ENCODE results near the gene CDKL2.

The CDKL2 gene

DNA sequence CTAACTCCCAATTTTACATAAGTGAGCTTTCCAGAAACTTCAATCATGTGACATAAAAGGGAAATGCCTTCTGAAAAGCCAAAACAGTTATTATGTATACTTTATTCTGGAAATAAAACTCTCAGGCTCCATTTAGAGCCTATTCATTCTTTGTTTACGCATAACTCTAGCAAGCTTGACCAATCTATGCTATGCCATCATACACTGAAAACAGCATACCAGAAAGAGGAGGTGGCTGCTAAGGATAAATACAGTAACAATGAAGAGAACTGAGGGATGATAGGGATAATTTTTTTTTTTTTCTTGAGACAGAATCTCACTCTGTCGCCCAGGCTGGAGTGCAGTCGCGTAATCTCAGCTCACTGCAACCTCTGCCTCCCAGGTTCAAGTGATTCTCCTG, 24.4 kb downstream of the CDKL2 start:
- no peaks in the 10 kb centered on the region for H3K79me2 ChIP-seq (ENCODE audit: control insufficient read depth, insufficient read depth, low read length, unreplicated experiment)
- H3K27me3 ChIP-seq (ENCODE audit: insufficient read depth, low read length): no peaks in the 10 kb centered on the region
- no peaks in the 10 kb centered on the region for H3K4me1 ChIP-seq (ENCODE audit: control insufficient read depth, insufficient read depth, low read length, unreplicated experiment)
- H3K36me3 ChIP-seq (ENCODE audit: insufficient read depth, low read length): no peaks in the 10 kb centered on the region
- no peak overlapping the region for H3K4me3 ChIP-seq (ENCODE audit: low read depth, low read length)
- H2AFZ ChIP-seq (ENCODE audit: low read length, unreplicated experiment): no peak overlapping the region
- no peak overlapping the region for H3K27ac ChIP-seq (ENCODE audit: low read depth, low read length)

DNA sequence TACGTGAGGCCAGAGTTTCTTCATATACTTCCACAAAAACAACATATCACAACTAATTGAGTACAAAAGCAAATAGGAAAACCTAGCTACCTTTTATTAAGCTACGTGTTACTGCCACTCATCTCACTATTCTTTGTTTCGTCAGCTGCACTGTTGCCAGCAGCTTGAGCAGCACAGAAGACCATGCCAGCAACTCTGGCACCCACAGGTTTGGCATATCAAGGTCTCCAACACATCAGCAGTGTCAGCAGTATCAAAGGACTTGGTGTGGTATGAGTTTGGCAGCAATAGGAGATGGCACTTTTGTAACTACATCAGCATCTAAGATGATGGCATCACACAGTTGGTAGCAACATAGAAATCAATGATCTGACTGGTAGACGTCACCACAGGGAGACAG, 30.7 kb downstream of the CDKL2 start:
- H3K27me3 ChIP-seq (ENCODE audit: insufficient read depth, low read length): no peaks in the 10 kb centered on the region
- H2AFZ ChIP-seq (ENCODE audit: low read length, unreplicated experiment): no peak overlapping the region
- H3K36me3 ChIP-seq (ENCODE audit: insufficient read depth, low read length): peaks cover 3% of the 10 kb centered on the region; the same call in 1 of the 2 replicates
- H3K79me2 ChIP-seq (ENCODE audit: control insufficient read depth, insufficient read depth, low read length, unreplicated experiment): no peaks in the 10 kb centered on the region
- no peak overlapping the region for H3K4me3 ChIP-seq (ENCODE audit: low read depth, low read length)
- no peak overlapping the region for H3K27ac ChIP-seq (ENCODE audit: low read depth, low read length)
- H3K4me1 ChIP-seq (ENCODE audit: control insufficient read depth, insufficient read depth, low read length, unreplicated experiment): peaks cover 9% of the 10 kb centered on the region

DNA sequence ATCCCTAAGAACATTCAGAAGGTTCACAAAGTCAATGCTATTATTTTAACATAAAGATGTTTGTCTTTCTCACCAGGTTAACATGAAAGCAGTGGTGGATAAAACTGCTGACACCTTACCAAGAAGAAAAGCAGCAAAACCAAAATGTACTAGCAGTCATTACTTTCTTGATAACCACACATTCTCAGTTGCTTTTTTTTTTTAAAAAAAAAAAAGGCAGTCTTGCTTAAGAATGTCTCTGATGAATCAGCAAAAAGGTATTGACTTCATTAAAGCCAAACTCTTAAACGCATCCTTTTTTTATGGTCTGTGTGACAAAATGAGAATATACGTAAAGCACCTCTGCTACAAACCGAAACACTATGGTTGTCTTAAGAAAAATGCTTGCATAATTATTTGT, 31.9 kb downstream of the CDKL2 start:
- H3K4me3 ChIP-seq (ENCODE audit: low read depth, low read length): no peak overlapping the region
- H2AFZ ChIP-seq (ENCODE audit: low read length, unreplicated experiment): peak overlapping the region; percentile 86
- H3K4me1 ChIP-seq (ENCODE audit: control insufficient read depth, insufficient read depth, low read length, unreplicated experiment): peaks cover 9% of the 10 kb centered on the region
- peaks cover 3% of the 10 kb centered on the region; the same call in 1 of the 2 replicates for H3K36me3 ChIP-seq (ENCODE audit: insufficient read depth, low read length)
- H3K27me3 ChIP-seq (ENCODE audit: insufficient read depth, low read length): no peaks in the 10 kb centered on the region
- no peak overlapping the region for H3K27ac ChIP-seq (ENCODE audit: low read depth, low read length)
- H3K79me2 ChIP-seq (ENCODE audit: control insufficient read depth, insufficient read depth, low read length, unreplicated experiment): no peaks in the 10 kb centered on the region

DNA sequence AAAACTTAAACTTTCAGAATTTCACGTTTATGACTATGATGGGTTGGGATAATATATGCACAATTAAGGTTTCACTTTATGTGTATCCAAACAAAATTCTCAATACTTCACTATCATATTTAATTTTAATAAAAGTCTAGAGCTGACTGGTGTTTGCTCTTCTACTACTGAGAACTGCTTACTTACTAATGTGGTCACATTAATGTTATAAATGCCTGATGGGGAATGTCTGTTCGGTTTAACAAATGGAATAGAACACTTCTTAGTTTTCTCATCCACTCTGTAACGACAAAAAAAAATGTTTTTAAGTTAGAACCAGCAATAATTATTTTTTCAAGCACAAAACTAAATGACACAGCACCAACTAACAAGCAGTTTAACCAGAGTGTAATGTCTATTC, 34.3 kb downstream of the CDKL2 start:
- no peak overlapping the region for H3K4me3 ChIP-seq (ENCODE audit: low read depth, low read length)
- peaks cover 9% of the 10 kb centered on the region for H3K4me1 ChIP-seq (ENCODE audit: control insufficient read depth, insufficient read depth, low read length, unreplicated experiment)
- no peak overlapping the region for H2AFZ ChIP-seq (ENCODE audit: low read length, unreplicated experiment)
- H3K27me3 ChIP-seq (ENCODE audit: insufficient read depth, low read length): no peaks in the 10 kb centered on the region
- peaks cover 3% of the 10 kb centered on the region; the same call in 1 of the 2 replicates for H3K36me3 ChIP-seq (ENCODE audit: insufficient read depth, low read length)
- H3K79me2 ChIP-seq (ENCODE audit: control insufficient read depth, insufficient read depth, low read length, unreplicated experiment): no peaks in the 10 kb centered on the region
- no peak overlapping the region for H3K27ac ChIP-seq (ENCODE audit: low read depth, low read length)

DNA sequence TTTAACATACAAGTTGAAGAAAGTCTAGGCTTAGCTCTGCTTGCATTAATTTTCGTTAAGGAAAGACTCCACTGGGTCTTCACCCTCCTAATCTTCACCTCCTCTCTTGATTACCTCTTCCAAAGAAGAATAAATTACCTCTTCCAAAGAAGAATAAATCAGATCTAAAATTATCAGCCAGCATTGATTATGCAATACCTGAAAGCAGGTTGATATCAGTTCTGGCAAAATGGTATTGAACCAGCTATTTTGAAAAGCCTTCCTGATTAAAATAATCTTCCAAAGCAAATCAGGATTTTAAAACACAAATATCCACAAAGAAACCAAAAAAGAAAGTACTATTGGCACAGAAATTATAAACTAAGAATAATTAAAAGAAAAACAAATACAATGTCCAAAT, 36.9 kb downstream of the CDKL2 start:
- no peak overlapping the region for H3K27ac ChIP-seq (ENCODE audit: low read depth, low read length)
- no peaks in the 10 kb centered on the region for H3K27me3 ChIP-seq (ENCODE audit: insufficient read depth, low read length)
- H3K36me3 ChIP-seq (ENCODE audit: insufficient read depth, low read length): no peaks in the 10 kb centered on the region
- H3K79me2 ChIP-seq (ENCODE audit: control insufficient read depth, insufficient read depth, low read length, unreplicated experiment): no peaks in the 10 kb centered on the region
- no peak overlapping the region for H3K4me3 ChIP-seq (ENCODE audit: low read depth, low read length)
- H3K4me1 ChIP-seq (ENCODE audit: control insufficient read depth, insufficient read depth, low read length, unreplicated experiment): peaks cover 3% of the 10 kb centered on the region
- no peak overlapping the region for H2AFZ ChIP-seq (ENCODE audit: low read length, unreplicated experiment)

DNA sequence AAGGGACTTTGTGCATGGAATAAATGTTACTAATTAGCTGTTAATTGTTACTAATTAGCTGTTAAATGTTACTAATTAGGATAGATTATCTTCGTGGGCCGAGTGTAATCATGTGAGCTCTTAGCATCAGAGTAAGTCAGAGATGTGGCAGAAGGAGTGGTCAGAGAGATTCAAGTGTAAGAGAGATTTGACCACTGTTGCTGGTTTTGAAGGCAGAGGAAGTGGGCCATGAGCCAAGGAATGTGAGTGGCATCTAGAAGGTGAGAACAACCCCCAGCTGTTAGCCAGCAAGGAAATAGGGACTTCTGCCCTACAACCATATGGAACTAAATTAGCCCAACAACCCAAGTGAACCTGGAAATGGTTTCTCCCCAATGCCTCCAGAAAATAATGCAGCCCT, 46.3 kb downstream of the CDKL2 start:
- H3K79me2 ChIP-seq (ENCODE audit: control insufficient read depth, insufficient read depth, low read length, unreplicated experiment): no peaks in the 10 kb centered on the region
- no peak overlapping the region for H3K27ac ChIP-seq (ENCODE audit: low read depth, low read length)
- H3K36me3 ChIP-seq (ENCODE audit: insufficient read depth, low read length): no peaks in the 10 kb centered on the region
- no peaks in the 10 kb centered on the region for H3K4me1 ChIP-seq (ENCODE audit: control insufficient read depth, insufficient read depth, low read length, unreplicated experiment)
- no peak overlapping the region for H2AFZ ChIP-seq (ENCODE audit: low read length, unreplicated experiment)
- H3K27me3 ChIP-seq (ENCODE audit: insufficient read depth, low read length): no peaks in the 10 kb centered on the region
- no peak overlapping the region for H3K4me3 ChIP-seq (ENCODE audit: low read depth, low read length)

DNA sequence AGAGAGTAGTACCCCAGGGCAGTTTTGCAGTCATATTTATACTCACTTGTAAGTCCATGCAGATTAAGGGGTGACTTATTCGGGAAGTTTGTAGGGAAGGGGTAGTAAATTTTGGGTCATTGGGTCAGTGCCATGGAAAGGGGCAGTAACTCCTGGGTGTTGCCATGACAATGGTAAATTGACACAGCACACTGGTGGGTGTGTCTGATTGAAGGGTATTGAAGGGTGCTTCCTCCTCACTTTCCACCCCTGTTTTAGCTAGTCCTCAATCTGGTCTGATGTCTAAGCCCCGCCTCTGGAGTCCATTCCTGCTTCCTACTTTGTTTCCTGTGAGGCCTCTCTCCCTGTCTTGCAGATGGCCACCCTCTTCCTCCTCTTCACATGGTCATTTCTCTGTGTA, 62.6 kb downstream of the CDKL2 start:
- Histone ChIP-seq H3K4me3 (ENCODE audit: low read depth, low read length) (no peak overlapping the region), H3K36me3 (ENCODE audit: insufficient read depth, low read length) (no peaks in the 10 kb centered on the region), H3K27me3 (ENCODE audit: insufficient read depth, low read length) (peaks cover 8% of the 10 kb centered on the region), H2AFZ (ENCODE audit: low read length, unreplicated experiment) (no peak overlapping the region), H3K4me1 (ENCODE audit: control insufficient read depth, insufficient read depth, low read length, unreplicated experiment) (no peaks in the 10 kb centered on the region), H3K79me2 (ENCODE audit: control insufficient read depth, insufficient read depth, low read length, unreplicated experiment) (no peaks in the 10 kb centered on the region), H3K27ac (ENCODE audit: low read depth, low read length) (no peak overlapping the region)

DNA sequence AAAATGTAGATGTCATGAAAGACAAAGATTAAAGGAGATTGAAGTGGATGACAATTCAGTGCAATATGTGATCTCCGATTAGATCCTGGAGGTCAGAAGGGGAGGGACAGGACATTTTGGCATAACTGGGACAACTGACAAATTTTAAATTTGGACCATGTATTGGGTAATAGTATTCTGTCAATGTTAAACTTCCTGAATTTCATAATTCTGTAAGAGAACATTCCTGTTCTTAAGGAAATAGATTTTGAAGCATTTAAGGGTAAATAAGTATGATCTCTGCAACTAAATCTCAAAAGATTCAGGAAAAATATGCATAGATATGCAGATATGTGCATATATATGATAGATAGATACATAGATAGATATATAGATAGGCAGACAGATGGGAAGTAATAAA, 63.4 kb downstream of the CDKL2 start:
- Histone ChIP-seq H2AFZ (ENCODE audit: low read length, unreplicated experiment) (no peak overlapping the region), H3K36me3 (ENCODE audit: insufficient read depth, low read length) (no peaks in the 10 kb centered on the region), H3K27me3 (ENCODE audit: insufficient read depth, low read length) (0 out of 2 replicates have a peak, but pooled peaks cover under 1% of the 10 kb centered on the region), H3K4me3 (ENCODE audit: low read depth, low read length) (no peak overlapping the region), H3K27ac (ENCODE audit: low read depth, low read length) (no peak overlapping the region), H3K4me1 (ENCODE audit: control insufficient read depth, insufficient read depth, low read length, unreplicated experiment) (no peaks in the 10 kb centered on the region), H3K79me2 (ENCODE audit: control insufficient read depth, insufficient read depth, low read length, unreplicated experiment) (no peaks in the 10 kb centered on the region)

DNA sequence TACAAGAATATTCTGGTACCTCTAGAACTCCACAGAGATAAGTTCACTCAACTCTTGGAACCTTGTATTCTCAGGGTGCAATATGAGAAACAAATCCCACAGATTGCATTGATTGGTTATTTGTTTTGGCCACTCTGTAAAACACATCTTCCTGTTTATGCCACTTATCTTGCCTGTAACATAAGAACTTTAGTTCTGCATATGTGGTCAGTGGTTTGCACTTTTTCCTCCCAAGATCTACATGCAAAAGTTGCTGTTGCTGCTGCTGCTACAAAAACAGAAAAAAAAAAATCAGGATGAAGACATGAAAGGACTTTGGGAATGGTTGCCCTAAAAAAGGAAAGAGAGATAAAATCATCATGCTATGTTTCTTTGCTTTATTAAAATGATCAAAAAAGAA, 64.8 kb downstream of the CDKL2 start:
- H3K27me3 ChIP-seq (ENCODE audit: insufficient read depth, low read length): no peaks in the 10 kb centered on the region
- no peak overlapping the region for H3K4me3 ChIP-seq (ENCODE audit: low read depth, low read length)
- no peaks in the 10 kb centered on the region for H3K4me1 ChIP-seq (ENCODE audit: control insufficient read depth, insufficient read depth, low read length, unreplicated experiment)
- no peak overlapping the region for H3K27ac ChIP-seq (ENCODE audit: low read depth, low read length)
- H2AFZ ChIP-seq (ENCODE audit: low read length, unreplicated experiment): no peak overlapping the region
- H3K36me3 ChIP-seq (ENCODE audit: insufficient read depth, low read length): no peaks in the 10 kb centered on the region
- no peaks in the 10 kb centered on the region for H3K79me2 ChIP-seq (ENCODE audit: control insufficient read depth, insufficient read depth, low read length, unreplicated experiment)

DNA sequence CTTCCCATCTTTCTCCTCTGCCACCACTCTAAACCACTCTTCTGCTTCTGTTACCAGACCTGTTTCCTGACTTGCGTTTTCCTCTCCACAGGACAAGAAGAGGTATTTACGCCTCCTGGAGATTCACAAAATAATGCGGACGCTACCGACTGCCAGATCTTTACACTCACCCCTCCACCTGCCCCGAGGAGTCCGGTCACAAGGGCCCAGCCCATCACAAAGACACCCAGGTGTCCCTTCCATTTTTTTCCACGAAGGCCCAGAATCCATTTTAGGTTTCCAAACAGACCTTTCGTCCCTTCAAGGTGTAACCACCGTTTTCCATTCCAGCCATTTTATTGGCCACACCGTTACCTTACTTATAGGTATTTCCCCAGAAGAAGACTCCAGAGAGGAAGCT, 66.3 kb downstream of the CDKL2 start:
- H3K27ac ChIP-seq (ENCODE audit: low read depth, low read length): no peak overlapping the region
- no peaks in the 10 kb centered on the region for H3K79me2 ChIP-seq (ENCODE audit: control insufficient read depth, insufficient read depth, low read length, unreplicated experiment)
- no peaks in the 10 kb centered on the region for H3K4me1 ChIP-seq (ENCODE audit: control insufficient read depth, insufficient read depth, low read length, unreplicated experiment)
- H3K27me3 ChIP-seq (ENCODE audit: insufficient read depth, low read length): no peaks in the 10 kb centered on the region
- no peak overlapping the region for H3K4me3 ChIP-seq (ENCODE audit: low read depth, low read length)
- H3K36me3 ChIP-seq (ENCODE audit: insufficient read depth, low read length): no peaks in the 10 kb centered on the region
- H2AFZ ChIP-seq (ENCODE audit: low read length, unreplicated experiment): no peak overlapping the region

DNA sequence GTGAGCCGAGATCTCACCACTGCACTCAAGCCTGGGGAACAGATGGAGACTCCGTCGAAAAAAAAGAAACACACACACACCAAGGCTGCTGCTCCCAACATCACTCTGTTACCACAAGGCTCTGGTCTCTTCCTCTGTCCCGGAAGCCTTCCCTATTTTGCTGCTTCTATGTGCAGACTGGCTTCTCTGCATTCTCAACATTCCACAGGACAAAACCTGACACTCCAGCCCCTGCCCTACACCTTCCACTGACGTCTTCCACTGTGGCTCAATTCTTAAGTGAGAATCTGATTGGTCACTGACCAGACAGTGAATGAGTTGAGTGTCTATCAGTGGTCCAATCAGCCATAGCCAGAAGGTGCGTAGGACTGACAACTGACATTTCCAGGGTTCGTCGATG, 68.5 kb downstream of the CDKL2 start:
- H3K27ac ChIP-seq (ENCODE audit: low read depth, low read length): no peak overlapping the region

More for the DNA sequence above, 68.5 kb downstream of the CDKL2 start:
- Histone ChIP-seq H3K27me3 (ENCODE audit: insufficient read depth, low read length) (no peaks in the 10 kb centered on the region), H3K4me1 (ENCODE audit: control insufficient read depth, insufficient read depth, low read length, unreplicated experiment) (no peaks in the 10 kb centered on the region), H3K79me2 (ENCODE audit: control insufficient read depth, insufficient read depth, low read length, unreplicated experiment) (no peaks in the 10 kb centered on the region), H3K4me3 (ENCODE audit: low read depth, low read length) (no peak overlapping the region), H3K36me3 (ENCODE audit: insufficient read depth, low read length) (no peaks in the 10 kb centered on the region), H2AFZ (ENCODE audit: low read length, unreplicated experiment) (no peak overlapping the region)
